GM12875 (cell line): ENCODE data around the gene PDE4D.
"Not testable (repeated sequence)": the region's sequence is repeated elsewhere in the genome, so short reads cannot be mapped to it uniquely, and the experiment has no call there.

ENCODE experiments used
- H3K4me3 ChIP-seq: one replicate; pipeline ENCODE4 v1.5.1; 2011; ENCODE audit warnings: low read depth, low read length, control low read depth
- TF ChIP-seq, protein P1 (sequence below): IDR thresholded peaks from 2 replicates; pipeline ENCODE4 v1.5.1; 2011; ENCODE audit warnings: low read depth, mild to moderate bottlenecking, control low read depth, inconsistent platforms, low read length, moderate library complexity, borderline replicate concordance; ENCODE audit not compliant: insufficient read depth

The PDE4D gene

DNA sequence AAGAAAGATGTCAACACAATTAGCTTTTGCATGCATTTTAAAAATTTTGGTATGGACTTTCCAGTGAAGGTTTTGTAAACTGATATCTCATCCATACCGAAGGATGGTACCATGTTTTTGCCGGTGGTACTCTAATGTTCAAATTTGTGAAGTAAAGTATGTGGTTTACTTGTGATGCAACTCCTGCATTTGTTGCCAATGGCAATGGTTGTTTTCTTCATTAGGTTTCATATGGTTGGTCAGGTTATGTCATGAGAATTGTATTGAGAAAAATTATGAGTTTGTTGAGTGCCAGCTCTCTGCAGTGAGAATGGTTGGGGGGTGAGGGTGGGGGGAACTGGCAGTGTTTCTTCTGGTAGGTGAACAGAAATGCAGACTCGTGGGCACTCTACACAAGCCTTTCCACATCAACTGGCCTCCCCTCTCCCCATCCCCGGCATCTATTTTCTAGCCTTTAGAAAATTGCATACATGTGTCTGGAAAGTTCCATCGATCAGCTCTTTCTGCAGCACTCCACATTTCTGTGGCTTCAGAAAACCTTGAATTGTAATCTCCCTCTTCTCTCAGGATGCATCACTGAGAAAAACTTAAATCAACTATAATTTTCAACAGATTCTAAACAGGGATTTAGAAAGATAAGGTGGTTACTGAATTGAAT is 107.7 kb downstream of the PDE4D start:
- TF ChIP-seq, protein P1, sequence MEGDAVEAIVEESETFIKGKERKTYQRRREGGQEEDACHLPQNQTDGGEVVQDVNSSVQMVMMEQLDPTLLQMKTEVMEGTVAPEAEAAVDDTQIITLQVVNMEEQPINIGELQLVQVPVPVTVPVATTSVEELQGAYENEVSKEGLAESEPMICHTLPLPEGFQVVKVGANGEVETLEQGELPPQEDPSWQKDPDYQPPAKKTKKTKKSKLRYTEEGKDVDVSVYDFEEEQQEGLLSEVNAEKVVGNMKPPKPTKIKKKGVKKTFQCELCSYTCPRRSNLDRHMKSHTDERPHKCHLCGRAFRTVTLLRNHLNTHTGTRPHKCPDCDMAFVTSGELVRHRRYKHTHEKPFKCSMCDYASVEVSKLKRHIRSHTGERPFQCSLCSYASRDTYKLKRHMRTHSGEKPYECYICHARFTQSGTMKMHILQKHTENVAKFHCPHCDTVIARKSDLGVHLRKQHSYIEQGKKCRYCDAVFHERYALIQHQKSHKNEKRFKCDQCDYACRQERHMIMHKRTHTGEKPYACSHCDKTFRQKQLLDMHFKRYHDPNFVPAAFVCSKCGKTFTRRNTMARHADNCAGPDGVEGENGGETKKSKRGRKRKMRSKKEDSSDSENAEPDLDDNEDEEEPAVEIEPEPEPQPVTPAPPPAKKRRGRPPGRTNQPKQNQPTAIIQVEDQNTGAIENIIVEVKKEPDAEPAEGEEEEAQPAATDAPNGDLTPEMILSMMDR, result no peak
- no peak overlapping the region for H3K4me3 ChIP-seq

DNA sequence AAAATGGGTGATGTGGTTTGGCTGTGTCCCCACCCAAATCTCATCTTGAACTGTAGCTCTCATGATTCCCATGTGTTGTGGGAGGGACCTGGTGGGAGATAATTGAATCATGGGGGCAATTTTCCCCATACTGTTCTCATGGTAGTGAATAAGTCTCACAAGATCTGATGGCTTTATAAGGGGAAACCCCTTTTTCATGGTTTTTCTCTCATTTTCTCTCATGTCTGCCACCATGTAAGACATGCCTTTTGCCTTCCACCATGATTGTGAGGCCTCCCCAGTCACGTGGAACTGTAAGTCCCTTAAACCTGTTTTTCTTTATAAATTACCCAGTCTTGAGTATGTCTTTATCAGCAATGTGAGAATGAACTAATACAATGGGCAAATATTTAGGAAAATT is 108.8 kb downstream of the PDE4D start:
- not testable (repeated sequence) for H3K4me3 ChIP-seq

DNA sequence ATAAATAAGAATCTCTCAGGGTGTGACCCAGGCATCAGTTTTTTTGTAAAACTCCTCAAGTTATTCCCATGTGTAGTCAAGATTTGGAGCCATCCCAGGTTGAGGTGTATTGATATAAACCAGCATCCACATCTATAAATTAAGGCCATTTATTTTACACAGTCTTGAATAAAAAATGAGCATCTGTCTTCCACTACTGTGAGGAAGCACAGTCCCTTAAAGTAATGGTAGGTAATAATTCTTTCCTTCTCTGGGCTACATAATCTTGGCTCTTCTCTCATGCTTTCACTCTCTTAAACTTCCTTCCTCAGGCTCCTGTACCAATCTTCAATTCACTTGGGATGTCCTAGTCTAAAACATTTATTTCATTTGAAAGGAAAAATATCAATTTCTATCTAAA is 110.3 kb downstream of the PDE4D start:
- H3K4me3 ChIP-seq, result no peak overlapping the region
- TF ChIP-seq, protein P1, result no peak

DNA sequence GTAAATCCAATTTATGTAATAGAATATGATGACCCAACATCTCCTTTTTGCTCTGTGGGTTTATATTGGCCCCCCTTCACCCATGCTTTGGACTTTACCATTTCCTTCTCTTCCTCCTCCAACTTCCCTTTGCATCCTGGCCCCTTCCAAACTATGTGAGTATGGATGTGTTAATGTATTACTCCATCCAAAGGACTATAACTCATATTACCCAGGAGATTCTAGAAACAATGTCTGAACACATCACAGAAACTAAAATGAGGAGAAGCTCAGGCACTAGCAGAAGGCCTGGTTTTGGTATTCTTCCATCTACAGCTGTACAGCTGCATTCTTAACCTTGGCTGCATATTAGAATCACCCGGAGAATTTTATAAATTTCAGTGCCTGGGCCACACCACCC is 110.7 kb downstream of the PDE4D start:
- TF ChIP-seq, protein P1, result no peak
- H3K4me3 ChIP-seq, result no peak overlapping the region

DNA sequence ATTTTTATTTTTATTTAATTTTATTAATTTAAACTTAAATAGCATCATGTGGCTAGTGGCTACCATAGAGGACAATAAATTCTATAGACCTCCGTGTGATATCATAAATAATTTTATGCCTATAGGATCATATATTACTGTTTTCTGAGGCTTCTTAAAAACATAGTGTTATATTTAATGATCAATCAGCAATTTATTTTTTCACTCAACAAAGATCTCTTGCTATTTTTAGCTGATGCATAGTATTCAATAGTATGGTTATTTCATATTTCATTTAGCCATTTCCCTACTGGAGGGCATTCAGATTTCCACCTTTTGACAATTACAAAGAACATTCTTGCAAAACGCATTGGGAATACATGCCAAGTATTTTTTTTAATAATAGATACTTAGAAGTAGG is 114.1 kb downstream of the PDE4D start:
- H3K4me3 ChIP-seq, result no peak overlapping the region
- TF ChIP-seq, protein P1, result no peak

DNA sequence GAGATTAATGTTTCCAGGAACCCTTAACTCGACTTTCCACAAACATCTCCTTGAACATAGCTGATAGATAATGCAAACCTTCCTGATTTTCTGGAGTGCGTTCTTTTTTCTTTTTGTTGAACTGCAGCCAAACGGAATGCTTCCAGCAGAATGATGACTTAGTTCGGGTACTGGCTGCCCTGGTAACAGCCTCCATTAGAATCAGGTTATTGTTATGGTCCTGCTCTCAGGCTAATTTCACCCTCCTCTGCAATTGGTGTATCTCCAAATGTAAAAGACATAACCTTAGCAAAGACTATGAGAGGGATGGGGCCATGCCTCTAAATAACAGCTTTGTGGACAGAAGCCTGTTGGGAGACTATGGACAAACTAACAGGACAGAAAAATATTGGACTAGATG is 116.5 kb downstream of the PDE4D start:
- no peak overlapping the region for H3K4me3 ChIP-seq
- TF ChIP-seq, protein P1, result no peak

DNA sequence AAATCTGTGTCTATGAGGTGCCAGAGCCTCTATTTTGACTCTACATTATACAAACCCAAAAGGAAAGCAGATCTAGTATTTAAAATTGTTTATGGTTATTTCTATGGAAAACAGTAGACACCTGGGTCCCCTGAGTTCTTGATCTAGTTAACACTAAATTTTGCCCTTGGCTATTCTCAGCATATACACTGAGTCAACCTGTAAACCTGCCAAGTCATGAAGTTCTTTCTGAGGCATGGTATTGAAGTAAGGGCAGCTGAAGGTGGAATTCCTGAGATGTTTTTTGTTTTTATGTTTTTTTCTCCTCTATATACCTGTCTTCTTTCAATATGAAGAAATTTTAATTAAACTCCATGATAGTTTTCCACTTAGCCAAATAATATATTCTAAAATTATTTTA is 120.2 kb downstream of the PDE4D start:
- TF ChIP-seq, protein P1, result no peak
- no peak overlapping the region for H3K4me3 ChIP-seq

DNA sequence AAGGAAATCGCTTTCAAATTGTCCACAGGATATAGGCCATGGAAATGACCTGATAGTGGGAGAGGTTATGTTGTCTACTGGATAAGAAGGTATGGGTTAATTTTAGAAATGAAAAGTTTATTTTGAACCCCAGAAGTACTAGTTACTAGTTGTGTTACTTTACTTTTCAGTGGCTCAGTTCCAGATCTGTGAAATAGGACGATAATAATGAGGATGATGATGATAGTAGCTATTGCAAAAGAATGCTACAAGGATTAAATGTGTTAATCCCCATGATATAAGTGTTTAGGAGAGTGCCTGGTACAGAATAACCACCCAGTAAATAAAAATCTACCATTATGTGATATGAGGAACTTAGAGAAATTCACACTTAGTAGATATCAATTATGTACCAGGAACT is 120.8 kb downstream of the PDE4D start:
- TF ChIP-seq, protein P1, result no peak
- H3K4me3 ChIP-seq, result no peak overlapping the region
